Inflammatory macrophage treated with lipopolysaccharide for 1 hour (primary cell): ENCODE measurements around the gene NELFB.

Experiments
- DNase-seq, 2 donors: peaks; one replicate each; pipeline ENCODE4 v3.0.0-alpha.2; 2020 to 2022

The NELFB gene

DNA sequence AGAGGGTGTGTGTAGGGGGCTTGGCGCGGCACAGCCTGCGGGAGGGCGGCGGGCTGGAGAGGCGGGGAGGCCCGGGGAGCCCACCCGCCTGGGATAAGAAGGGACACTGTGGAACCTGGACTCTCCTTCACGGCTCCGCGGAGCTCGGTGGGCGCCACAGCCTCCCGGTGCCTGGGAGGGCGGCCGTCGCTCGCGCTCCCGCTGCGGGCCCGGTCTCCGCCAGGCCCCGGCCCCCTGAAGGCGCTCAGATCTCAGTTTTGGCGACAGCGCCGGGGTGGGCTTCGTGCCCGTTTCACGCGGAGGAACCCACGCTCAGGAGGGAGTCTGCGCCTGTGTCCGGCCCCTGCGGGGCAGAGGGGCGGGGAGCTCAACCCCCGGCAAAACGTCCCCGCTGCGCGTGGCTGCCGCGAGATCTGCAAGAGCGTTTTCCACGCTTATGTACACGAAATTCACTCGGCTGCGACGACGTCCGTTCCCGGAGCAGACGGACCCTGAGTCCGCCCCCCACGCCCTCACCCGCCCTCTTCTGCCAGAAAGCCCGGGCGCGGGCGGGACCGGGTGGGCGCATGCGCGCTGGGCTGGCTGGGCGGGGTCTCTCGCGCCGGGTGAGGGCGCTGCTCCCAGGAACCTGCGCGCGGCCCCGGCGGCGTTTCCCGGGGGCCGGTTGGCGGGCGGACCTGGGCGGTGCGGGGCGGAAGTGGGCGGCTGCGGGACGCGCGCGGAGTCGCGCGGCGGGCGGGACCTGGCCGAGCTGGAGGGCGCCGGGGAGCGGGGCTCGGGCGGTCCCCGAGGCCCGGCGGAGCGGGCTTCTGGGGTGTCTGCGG is at the start of gene NELFB:
Gene NELFB, plus strand, starts transcription at position 704 of the 824 bp plus-strand sequence.
- peak; percentile 76 to 95 for DNase-seq

DNA sequence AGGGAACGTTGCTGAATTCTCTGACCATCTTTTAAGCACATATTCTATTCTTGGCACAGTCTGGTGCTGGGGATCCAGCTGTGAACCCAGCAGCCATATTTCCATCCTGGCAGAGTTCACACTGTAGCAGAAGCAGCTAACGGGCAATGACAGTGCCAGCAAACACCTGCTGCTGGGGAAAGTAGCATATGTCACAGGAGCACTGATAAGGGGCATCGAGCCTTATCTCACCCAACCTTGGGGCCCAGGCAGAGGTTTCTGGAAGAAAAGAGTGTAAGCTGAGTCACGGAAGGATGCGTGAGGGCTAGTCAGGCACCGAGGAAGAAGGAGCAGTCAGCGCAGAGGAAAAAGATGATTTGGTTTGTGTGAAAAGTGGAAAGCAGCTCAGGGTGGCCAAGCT is 48.5 kb upstream of the NELFB start:
- DNase-seq: no peak

DNA sequence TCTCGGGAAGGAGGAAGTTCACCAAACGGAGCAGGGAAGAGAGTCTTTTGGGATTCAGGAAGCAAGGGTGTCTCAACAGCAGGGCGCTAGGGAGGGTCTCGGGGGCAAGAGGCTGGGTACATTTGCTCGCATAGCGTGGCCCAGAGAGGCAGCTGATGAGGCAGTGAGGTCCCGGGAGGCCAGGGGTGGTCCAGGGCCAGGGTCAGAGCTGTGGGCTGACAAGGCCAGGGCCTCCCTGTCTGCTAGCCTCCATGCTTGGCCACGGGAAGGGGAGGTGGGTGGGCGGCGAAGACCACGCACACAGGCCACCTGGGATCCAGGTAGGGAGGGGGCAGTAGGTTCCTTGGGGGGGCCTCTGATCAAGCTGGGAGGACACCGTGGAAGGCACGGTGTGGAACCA is 43.6 kb upstream of the NELFB start:
- DNase-seq: no peak

DNA sequence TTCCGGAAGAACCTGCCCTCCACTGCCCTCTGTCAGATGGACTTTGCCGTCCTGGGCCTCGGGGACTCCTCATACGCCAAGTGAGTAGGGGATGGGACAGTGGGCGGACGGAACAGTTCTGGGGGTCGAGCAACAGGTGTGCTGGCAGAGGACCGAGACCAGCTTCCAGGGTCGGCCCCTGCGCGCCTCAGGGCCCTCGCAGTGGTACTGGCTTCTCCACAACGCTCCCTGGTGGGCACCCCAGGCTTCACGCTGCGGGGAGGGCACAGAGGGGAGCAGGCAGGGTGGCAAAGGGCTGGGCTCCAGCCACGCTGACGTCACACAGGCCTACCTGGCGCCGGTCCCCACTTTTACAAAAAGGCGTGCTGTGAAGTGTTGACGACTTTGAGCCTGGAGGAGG is 42.6 kb upstream of the NELFB start:
- DNase-seq: no peak

DNA sequence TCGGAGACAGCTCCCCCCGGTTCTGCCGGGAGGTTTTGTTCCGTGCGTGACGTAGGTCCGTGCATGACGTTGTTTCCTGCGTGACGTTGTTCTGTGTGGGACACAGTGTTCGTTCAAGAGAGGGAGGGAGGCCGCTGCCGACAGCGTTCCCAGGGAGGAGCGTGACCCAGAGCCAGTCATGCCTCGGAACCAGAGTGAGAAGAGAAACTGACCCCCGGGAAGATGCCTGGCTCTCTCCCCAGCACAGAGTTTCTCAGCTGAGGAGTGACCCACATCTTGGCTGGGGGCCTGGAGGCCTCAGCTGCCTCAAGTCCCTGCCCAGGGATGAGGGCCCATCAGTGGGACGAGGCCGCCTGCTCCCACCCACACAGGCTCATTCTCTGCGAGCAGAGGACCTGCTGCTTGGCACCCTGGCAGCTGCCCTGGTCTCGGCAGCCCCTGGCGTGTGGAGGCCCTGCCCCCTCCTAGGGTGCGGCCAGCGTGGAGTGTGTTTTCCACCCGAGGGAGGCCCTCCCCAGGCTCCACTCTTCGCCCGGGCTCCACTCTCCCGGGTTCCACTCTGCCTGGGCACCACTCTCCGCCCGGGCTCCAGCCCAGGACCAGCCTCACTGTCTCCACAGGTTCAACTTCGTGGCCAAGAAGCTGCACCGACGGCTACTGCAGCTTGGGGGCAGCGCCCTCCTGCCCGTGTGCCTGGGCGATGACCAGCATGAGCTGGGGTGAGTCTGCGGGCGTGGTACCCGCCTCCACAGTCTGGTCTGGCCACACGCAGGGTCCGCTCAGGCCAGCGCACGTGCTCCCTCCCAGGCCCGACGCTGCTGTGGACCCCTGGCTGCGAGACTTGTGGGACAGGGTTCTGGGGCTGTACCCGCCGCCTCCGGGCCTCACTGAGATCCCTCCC is 41.7 kb upstream of the NELFB start:
- no peak for DNase-seq

DNA sequence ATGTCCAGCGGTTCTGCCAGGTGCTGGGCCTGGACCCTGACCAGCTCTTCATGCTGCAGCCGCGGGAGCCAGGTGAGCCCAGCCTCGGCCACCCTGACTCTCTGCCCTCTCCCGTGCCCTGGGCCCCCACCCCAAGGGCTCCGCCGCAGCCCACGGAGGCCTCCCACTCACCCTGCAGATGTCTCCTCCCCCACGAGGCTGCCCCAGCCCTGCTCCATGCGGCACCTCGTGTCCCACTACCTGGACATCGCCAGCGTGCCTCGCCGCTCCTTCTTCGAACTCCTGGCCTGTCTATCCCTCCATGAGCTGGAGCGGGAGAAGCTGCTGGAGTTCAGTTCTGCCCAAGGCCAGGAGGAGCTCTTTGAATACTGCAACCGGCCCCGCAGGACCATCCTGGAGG is 40.5 kb upstream of the NELFB start:
- no peak for DNase-seq

DNA sequence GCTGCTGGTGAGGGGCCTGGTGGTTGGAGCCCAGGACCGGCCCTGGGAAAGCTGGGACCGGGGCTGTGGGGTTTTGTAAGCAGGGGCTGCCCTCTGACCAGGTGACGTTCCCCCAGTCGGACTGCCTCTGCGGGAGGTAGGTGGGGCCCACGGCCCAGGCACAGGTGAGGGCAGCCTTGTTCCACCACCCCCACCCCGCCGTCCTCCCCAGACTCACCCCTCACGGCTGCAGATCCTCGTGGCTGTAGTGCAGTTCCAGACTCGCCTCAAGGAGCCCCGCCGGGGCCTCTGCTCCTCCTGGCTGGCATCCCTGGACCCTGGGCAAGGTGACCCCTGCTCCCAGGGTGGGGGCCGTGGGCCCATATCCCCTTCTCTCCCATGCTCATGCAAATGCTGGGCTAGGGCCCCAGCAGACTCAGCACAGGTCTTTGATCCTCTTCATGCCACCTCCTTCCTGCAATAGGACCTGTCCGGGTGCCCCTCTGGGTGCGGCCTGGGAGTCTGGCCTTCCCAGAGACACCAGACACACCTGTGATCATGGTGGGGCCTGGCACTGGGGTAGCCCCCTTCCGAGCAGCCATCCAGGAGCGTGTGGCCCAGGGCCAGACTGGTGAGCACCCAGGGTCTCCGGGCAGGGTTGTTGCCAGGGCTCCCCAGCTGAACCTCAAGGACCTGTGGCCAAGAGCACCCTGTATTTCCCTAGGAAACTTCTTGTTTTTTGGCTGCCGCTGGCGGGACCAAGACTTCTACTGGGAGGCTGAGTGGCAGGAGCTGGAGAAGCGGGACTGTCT is 39.7 kb upstream of the NELFB start:
- no peak for DNase-seq

DNA sequence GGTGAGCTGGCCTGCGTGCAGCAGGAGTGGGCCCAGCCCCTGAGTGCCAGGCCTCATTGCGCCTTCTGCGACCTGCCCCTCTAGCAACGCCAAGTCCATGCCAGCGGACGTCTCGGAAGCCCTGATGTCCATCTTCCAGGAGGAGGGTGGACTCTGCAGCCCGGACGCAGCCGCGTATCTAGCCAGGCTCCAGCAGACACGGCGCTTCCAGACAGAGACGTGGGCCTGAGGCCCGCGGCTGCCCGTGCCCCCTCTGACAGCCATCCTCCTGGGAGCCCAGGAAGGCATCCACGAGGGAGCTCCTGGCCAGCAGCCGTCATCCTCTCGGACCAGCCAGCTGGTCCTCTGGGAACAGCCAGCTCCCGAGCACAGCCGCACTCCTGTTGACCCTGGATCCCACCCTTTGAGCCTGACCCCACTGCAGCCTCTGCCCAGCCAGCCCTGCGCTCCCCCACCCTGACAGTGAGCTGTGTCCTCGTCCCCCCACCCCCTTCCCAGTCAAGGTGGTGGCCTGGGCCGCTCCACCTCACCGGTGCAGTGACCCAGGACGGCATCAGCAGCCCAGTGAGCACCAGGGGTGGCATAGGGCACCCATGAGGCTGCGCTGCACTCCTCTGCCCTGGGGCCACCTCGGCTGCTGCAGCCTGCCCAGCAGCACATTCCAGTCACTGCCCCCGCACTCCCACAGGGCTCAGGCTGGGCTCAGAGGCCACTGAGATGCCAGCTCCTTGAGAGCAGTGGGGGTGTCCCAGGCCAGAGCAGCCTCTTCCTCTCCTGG is 38.8 kb upstream of the NELFB start:
- no peak for DNase-seq

DNA sequence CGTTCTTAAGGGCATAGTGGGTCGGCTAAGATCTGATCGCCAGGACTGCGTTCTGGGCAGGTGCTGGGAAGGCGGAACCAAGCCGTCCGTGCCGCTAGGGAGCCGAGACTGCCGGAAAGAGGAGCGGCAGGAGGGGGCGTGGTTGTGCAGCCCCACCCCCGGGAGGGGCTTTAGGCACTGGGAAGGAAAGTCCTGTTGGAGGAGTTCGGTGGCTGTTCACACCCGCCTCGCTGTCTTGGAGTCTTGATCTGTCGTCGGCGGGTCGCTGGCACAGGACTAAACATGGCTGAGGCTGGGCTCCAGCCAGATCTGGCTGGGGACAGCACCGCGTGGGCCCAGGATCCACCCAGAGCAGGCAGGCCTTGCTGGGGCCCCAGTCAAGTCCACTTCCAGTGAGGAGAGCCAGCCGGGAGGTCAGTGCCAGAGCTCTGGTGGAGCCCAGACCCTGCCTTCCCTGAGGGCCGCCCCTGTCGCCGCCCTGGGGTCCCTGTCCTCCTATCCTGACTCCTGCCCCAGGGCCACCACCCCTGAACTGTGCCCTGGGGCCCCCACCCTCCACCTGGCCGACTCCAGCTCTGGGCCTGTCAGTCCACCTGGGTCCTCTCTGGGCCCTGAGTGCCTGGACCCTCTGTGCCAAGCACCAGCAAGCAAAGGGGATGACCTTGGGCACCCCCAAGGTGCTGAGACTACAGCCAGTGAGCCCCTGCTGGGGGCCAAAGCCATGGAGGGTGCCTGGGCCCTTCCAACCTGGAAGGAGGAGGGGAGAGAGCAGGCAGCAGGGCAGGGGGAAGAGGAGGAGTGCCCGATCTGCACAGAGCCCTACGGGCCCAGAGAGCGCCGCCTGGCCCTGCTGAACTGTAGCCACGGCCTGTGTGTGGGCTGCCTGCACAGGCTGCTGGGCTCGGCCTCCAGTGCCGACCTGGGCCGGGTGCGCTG is 37.6 kb upstream of the NELFB start:
- DNase-seq: no peak

DNA sequence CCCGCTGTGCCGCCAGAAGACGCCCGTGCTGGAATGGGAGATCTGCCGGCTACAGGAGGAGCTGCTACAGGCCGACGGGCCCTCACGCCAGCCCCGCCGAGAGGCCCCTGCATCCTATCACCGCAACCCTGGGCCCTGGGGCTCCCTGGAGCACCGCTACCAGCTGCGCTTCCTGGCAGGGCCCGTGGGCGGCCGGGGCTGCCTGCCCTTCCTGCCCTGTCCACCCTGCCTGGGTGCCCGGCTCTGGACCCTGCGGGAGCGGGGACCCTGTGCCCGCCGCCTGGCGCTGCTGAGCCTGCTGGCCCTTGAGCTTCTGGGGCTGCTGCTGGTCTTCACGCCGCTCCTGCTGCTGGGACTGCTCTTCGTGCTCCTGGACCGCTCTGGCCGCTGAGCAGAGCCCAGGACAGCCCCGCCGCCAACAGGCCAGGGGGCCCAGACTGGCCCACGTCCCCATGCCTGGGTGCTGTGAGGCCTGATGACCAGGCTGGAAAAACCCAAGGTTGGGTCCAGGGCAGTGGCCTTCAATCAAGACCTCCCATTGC is 36.8 kb upstream of the NELFB start:
- no peak for DNase-seq

DNA sequence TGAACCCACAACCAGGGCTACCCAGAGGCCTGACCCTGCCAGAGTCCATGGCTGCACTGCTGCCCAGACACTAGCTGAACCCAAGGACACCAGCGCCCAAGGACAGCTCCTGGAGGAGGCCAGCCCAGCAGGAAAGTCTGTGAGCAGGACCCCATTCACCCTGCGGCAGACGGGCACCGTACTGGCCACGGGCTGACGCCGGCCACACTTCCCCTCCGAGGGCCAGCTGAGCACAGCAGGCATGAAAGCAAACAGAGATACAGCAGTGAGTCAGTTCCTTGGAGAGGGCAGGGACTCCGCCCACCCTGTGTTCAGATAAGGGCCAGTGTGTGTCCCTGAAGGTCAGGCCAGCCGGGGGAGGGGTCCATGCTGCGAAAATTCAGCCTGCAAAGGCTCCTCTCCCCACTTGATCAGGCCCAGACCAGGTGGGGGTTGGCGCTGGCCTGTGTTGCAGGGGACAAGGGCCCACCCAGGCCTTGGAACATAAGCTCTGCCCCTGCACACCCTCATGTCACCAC is 36.3 kb upstream of the NELFB start:
- DNase-seq: peak in 1 of 2 donors; percentile 24

DNA sequence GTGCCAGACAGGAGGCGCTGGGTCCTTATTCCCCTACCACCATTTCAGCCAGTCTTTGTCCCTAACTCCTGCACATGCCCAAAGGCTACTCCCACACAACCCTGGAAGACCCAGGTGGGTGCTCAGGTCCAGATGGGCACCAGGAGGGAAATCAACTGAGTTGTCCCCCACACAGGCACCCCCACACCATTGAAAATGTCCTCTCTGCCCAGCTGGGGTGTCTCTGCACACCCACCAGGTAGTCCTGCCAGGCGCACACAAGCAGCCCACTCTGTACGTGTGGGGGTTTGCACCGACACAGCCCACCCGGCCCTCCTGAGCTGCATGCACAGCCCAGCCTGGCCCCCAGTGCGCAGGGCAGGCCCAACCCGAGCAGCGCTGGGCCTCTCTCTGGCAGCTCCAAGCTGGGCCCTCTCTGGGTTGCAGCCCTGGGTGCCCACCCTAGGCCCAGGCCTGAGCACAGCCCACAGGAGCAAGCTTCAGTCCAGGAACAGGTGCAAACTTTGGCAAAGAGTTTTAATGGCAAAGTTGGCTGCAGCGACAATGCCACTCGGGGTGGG is 35.3 kb upstream of the NELFB start:
- no peak for DNase-seq

DNA sequence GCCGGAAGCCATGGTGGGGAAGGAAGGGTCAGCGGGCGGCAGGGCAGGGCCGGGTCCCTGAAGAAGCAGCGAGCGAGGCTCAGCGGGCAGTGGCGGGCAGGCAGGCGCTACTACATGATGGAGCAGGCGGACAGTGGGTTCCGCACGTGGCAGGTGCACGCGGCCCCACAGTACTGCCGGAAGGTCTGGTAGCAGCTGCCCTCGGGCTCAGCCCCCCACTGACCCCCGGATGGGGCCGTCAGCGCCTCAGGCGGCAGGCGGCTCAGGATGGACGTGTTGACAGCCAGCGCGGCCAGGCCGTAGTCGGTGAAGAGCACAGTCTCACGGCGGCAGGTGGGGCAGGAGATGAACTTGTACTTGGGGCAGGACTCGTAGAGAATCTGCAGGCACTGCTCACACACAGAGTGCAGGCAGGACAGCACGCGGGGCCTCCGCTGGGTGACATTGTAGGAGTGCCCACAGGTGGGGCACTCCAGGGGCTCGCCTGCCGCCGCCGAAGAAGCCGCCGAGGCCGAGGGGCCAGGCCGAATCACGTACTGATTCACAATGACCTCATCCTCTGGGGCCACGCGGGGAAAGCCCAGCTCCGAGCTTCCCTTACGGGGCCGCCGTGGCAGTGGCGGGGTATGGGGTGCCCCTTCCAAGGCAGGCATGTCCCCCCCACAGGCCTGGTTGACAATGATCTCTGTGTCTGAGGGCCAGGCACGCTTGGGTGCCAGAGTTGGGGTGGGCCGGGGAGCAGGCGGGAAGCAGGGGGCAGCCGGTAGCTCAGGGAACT is 34.6 kb upstream of the NELFB start:
- no peak for DNase-seq

DNA sequence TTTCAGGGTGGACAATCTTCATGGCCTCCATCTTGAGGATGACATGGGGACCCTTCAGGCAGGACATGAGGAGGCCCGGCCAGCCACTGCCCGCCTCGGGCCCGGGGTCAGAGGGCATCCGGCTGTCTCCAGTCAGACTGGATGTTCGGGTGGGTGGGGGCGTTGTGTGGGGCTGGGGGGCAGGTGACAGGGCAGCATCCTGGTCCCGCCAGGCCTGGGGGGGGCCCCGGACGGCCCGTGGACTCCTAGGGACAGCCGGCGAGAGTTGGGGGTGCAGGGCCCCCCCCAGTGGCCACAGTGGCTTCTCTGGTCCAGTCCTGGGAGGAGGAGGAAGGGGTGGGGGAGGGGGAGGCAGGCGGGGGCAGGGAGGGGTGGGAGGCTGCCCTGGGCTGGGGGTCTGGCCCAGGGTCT is 34.0 kb upstream of the NELFB start:
- no peak for DNase-seq

DNA sequence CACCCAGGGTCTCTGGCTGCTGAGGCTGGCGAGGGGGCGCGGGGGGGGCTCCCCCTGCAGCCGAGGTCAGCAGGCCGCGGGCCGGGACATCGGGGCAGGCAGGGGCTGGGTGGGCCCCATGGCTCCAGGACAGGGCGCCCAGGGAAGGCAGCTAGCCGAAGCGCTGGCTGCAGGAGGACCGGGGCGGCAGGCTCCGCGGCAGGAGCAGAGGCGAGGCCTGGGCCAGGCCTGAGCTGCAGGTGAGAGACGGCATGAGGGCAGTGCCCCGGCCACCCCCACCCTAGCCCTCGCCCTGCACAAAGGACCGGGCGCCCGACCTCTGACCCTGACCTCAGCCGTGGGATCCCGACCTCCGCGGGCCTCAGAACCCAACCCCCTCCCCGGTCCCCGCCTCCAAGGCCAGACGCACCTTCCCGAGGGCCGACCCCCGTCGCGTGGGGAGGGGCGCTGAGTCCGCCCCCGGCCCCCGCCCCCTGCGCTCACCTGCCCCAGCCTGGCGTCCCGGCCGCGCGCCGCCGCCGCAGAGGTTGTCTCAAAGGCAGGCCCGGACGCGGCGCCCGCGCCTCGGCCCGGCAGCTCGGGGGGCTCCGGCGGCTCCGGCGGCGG is 33.5 kb upstream of the NELFB start:
- no peak for DNase-seq

DNA sequence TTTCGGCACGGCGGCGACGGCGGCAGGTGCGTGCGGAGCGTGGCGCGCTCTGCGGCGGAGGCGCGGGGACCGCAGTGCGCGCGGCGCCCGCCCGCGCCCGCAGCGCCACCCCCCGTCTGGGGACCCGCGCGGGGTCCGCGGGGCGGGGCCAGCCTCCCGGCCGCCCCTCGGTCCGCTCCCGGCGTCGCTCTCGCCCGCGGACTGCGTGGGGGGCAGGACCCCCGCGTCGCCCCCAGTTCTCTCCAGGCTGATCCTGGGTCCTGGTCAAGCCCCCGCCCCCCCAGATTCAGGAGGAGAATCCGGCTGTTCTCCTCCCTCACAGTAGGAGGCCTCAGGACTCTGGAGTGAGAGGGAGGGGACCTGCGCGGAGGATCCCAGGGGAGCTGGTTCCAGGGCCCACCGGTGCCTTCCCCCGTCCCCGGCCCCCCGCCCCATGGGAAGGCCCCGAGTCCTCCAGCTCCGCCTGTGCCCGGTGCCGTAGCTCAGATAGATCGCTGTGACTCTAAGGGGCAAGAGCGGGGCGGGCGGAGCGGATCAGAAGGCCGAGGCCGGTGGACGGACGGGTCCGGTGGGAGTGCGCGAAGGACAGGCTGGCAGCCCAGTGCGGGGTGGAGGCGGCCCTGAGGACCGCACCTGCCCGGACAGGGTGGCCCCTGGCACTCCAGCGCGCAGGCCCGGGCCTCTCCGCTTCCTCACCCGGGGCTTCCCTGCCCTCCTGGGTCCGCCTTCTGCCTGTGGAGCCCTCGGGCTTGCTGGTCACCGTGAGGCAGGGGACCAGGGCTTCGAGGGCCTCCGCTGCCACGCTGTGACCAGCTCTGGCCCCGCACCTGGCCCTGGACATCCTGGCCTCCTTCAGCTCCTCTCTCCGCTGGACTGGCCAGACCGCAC is 32.7 kb upstream of the NELFB start, which contains the start of gene RNF208:
Gene RNF208, minus strand, starts transcription at position 51 of the 888 bp plus-strand sequence. CDS start 1,028 bp downstream, outside the sequence.
- no peak for DNase-seq

DNA sequence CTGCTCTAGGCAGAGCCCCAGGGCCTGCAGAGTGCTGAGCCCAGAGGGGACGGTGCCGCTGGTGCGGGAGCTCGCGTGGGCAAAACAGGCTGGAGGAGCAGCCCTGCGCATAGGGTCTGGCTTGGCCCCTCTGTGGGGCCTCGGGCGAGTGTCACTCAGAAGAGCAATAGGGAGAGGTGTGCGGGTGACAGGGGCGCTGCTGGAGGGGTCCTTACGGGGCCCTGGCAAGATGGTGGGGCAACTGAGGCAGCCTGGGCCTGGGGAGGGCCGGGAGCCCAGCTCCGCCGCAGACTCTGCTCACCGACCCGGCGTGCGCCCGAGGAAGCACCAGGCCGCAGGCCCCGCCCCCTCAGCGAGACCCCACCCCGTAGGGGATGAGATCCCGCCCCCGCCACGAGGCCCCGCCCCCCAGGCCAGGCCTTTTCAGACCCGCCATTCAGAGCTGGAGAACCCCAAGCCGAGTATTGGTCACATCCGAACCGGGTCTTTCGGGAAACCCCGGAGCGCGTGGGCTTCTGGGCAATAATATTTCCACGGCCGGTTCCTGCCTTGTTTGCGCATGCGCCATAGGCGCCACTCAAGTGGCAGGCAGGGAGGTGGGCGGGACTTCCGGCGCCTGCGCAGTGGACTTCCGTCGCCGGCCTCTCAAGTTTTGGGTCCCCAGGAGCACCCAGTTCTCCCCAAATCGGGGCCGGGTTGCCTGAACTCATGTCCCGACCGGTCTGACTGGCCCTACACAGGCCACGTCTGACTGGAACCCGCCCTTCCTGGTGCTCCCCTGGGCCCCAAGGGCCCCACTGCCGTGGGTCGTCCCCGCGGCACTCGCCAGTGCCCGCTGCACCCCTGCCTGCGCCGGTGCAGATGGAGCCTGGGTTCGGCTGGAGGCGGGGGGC is 31.8 kb upstream of the NELFB start:
- DNase-seq: peak; percentile 99 to 100
